ENCODE data around the gene CYRIA.

GRCh38 chr2:16700551-16701259 lies 35.1 kb upstream of the CYRIA start:
- TF ChIP-seq CTCF (optimal IDR thresholded peaks at IDR 0.05 in 1 of 3, IDR thresholded peaks at IDR 0.05 in 1 of 3, conservative IDR thresholded peaks at IDR 0.05 in 1 of 3; ENCODE audit: extremely low read depth in 1 of 3, insufficient read depth in 2 of 3, low read length in 3 of 3) (no peak), EZH2 (IDR thresholded peaks at IDR 0.05; ENCODE audit: low read length) (no peak)
